ENCODE data around the gene AKT3.
"Not testable (repeated sequence)": the region's sequence is repeated elsewhere in the genome, so short reads cannot be mapped to it uniquely, and the experiment has no call there.

The AKT3 gene

GRCh38 chr1:243827206-243827605, 22.8 kb downstream of the AKT3 start:
- H3K4me3 ChIP-seq (ENCODE audit: control insufficient read depth, low read depth, low read length) = no peak overlapping the region
- no peak for TF ChIP-seq CTCF (IDR thresholded peaks at IDR 0.05; ENCODE audit: control insufficient read depth, insufficient read depth, low read depth, low read length, missing control alignments)
- DNase-seq (ENCODE audit: low read depth) = no peak

GRCh38 chr1:243824907-243825306, 25.1 kb downstream of the AKT3 start:
- not testable (repeated sequence) for DNase-seq (ENCODE audit: low read depth); H3K4me3 ChIP-seq (ENCODE audit: control insufficient read depth, low read depth, low read length)

GRCh38 chr1:243821177-243821680, 28.8 kb downstream of the AKT3 start:
- H3K4me3 ChIP-seq (ENCODE audit: control insufficient read depth, low read depth, low read length) = no peak overlapping the region
- TF ChIP-seq CTCF (IDR thresholded peaks at IDR 0.05; ENCODE audit: control insufficient read depth, insufficient read depth, low read depth, low read length, missing control alignments) = no peak
- DNase-seq (ENCODE audit: low read depth) = no peak

- no peak for DNase-seq (ENCODE audit: low read depth)
- H3K4me3 ChIP-seq (ENCODE audit: control insufficient read depth, low read depth, low read length) = no peak overlapping the region
- no peak for TF ChIP-seq CTCF (IDR thresholded peaks at IDR 0.05; ENCODE audit: control insufficient read depth, insufficient read depth, low read depth, low read length, missing control alignments)
Measured at GRCh38 chr1:243819438-243819839, 30.6 kb downstream of the AKT3 start.

GRCh38 chr1:243818978-243819377, 31.1 kb downstream of the AKT3 start:
- no peak overlapping the region for H3K4me3 ChIP-seq (ENCODE audit: control insufficient read depth, low read depth, low read length)
- no peak for TF ChIP-seq CTCF (IDR thresholded peaks at IDR 0.05; ENCODE audit: control insufficient read depth, insufficient read depth, low read depth, low read length, missing control alignments)
- no peak for DNase-seq (ENCODE audit: low read depth)

GRCh38 chr1:243814718-243815117, 35.3 kb downstream of the AKT3 start:
- no peak for TF ChIP-seq CTCF (IDR thresholded peaks at IDR 0.05; ENCODE audit: control insufficient read depth, insufficient read depth, low read depth, low read length, missing control alignments)
- no peak overlapping the region for H3K4me3 ChIP-seq (ENCODE audit: control insufficient read depth, low read depth, low read length)
- no peak for DNase-seq (ENCODE audit: low read depth)

- H3K4me3 ChIP-seq (ENCODE audit: control insufficient read depth, low read depth, low read length) = not testable (repeated sequence)
Measured at GRCh38 chr1:243807346-243807745, 42.7 kb downstream of the AKT3 start.

GRCh38 chr1:243806310-243806709, 43.7 kb downstream of the AKT3 start:
- no peak overlapping the region for H3K4me3 ChIP-seq (ENCODE audit: control insufficient read depth, low read depth, low read length)
- no peak for TF ChIP-seq CTCF (IDR thresholded peaks at IDR 0.05; ENCODE audit: control insufficient read depth, insufficient read depth, low read depth, low read length, missing control alignments)
- no peak for DNase-seq (ENCODE audit: low read depth)

More at GRCh38 chr1:243807346-243807745, 42.7 kb downstream of the AKT3 start:
- not testable (repeated sequence) for DNase-seq (ENCODE audit: low read depth)

All from AG09309 (cell line).